IMR-90 (cell line): ENCODE measurements around the gene RAB3IL1. TPM values are rescaled to one million over a fixed set of nuclear protein-coding genes. Genes with fewer than 3 reads are reported as not detected.
A peak's percentile ranks its signal among the peaks of the same experiment; 100 is the strongest.
"Not testable (repeated sequence)": the region's sequence is repeated elsewhere in the genome, so short reads cannot be mapped to it uniquely, and the experiment has no call there.

Source experiments
- ATAC-seq: fragments of 200-7000 bp; cut with Tn5 transposase; 2 replicates; pipeline ENCODE4 v1.9.1; 2020; ENCODE audit warnings: low read depth, mild to moderate bottlenecking, moderate library complexity
- BruUV-seq: library from RNA; stranded (reverse); fragments of 400-500 nt; replicated peaks from 2 replicates; lab custom pipeline; 2021; lab: Mats Ljungman, UMichigan
- CTCF ChIA-PET: fragments of 300-600 bp; formaldehyde crosslinking; extraction: SDS; loops from one replicate; lab custom pipeline; 2021; ENCODE audit warnings: antibody characterized with exemption; lab: Yijun Ruan, JAX
- POLR2A ChIA-PET: fragments of 300-600 bp; sonication (Branson Sonifier 250); formaldehyde crosslinking; loops from one replicate; lab custom pipeline; 2022; ENCODE audit warnings: antibody characterized with exemption; ENCODE audit not compliant: unreplicated experiment; lab: Charles Lee
- DNase-seq: peaks from one replicate; pipeline ENCODE4 v3.0.0; 2013
- H2AFZ ChIP-seq: replicated peaks from 2 replicates; pipeline ENCODE3; 2013; ENCODE audit warnings: low read length, mild to moderate bottlenecking; ENCODE audit not compliant: poor library complexity
- H2AK5ac ChIP-seq: 2 replicates; pipeline ENCODE4 v1.6.1; 2013; ENCODE audit warnings: low read depth, low read length, inconsistent platforms
- H2AK9ac ChIP-seq: replicated peaks from 2 replicates; pipeline ENCODE3; 2013; ENCODE audit warnings: mild to moderate bottlenecking, low read depth, low read length, moderate library complexity; ENCODE audit not compliant: poor library complexity
- H2BK120ac ChIP-seq: 2 replicates; pipeline ENCODE4 v1.6.1; 2013; ENCODE audit warnings: low read depth, low read length, inconsistent platforms
- H2BK15ac ChIP-seq: 3 replicates; pipeline ENCODE4 v1.6.1; 2013; ENCODE audit warnings: low read depth, low read length, inconsistent platforms
- H2BK20ac ChIP-seq: 2 replicates; pipeline ENCODE4 v1.6.1; 2013; ENCODE audit warnings: low read depth, mild to moderate bottlenecking, inconsistent platforms, low read length, moderate library complexity
- H2BK5ac ChIP-seq: 2 replicates; pipeline ENCODE4 v1.6.1; 2013; ENCODE audit warnings: mild to moderate bottlenecking, low read depth, low read length, inconsistent platforms; ENCODE audit not compliant: poor library complexity, severe bottlenecking
- H3K14ac ChIP-seq: replicated peaks from 2 replicates; pipeline ENCODE4 v1.6.1; 2013; ENCODE audit warnings: low read depth, low read length, inconsistent platforms
- H3K18ac ChIP-seq: 2 replicates; pipeline ENCODE4 v1.6.1; 2013; ENCODE audit warnings: low read depth, low read length, control low read depth
- H3K23ac ChIP-seq: 2 replicates; pipeline ENCODE4 v1.6.1; 2013; ENCODE audit warnings: low read depth, low read length, inconsistent platforms
- H3K27ac ChIP-seq: 2 replicates; pipeline ENCODE4 v1.5.1; 2013; ENCODE audit warnings: mild to moderate bottlenecking, control low read depth, low read length; ENCODE audit not compliant: insufficient read depth
- H3K27me3 ChIP-seq: 2 replicates; pipeline ENCODE4 v1.6.1; 2013; ENCODE audit warnings: low read length; ENCODE audit not compliant: control insufficient read depth, insufficient read depth
- H3K36me3 ChIP-seq: 2 replicates; pipeline ENCODE4 v1.6.1; 2013; ENCODE audit warnings: low read length, mixed read lengths; ENCODE audit not compliant: control insufficient read depth, insufficient read depth
- H3K4ac ChIP-seq: 2 replicates; pipeline ENCODE4 v1.6.1; 2013; ENCODE audit warnings: low read depth, low read length, inconsistent platforms
- H3K4me1 ChIP-seq: 2 replicates; pipeline ENCODE4 v1.6.1; 2013; ENCODE audit warnings: low read length, mixed read lengths; ENCODE audit not compliant: control insufficient read depth, insufficient read depth
- H3K4me2 ChIP-seq: 2 replicates; pipeline ENCODE4 v1.6.1; 2013; ENCODE audit warnings: low read depth, mild to moderate bottlenecking, control low read depth, low read length, moderate library complexity
- H3K4me3 ChIP-seq: 2 replicates; pipeline ENCODE4 v1.5.1; 2013; ENCODE audit warnings: low read depth, mild to moderate bottlenecking, control low read depth, low read length, moderate library complexity; ENCODE audit not compliant: insufficient read depth
- H3K56ac ChIP-seq: 2 replicates; pipeline ENCODE4 v1.6.1; 2013; ENCODE audit warnings: low read length, inconsistent platforms; ENCODE audit not compliant: insufficient read depth; ENCODE audit errors: extremely low read depth
- H3K79me1 ChIP-seq, 2 experiments: 2 replicates each; pipeline ENCODE4 v1.6.1; 2013; ENCODE audit warnings: low read length in 2 of 2, inconsistent platforms in 1 of 2, low read depth in 1 of 2
- H3K9ac ChIP-seq: 2 replicates; pipeline ENCODE4 v1.6.1; 2013; ENCODE audit warnings: low read depth, low read length, control low read depth
- H3K9me1 ChIP-seq: 2 replicates; pipeline ENCODE4 v1.6.1; 2013; ENCODE audit warnings: low read length, inconsistent platforms; ENCODE audit not compliant: insufficient read depth
- H3K9me3 ChIP-seq: 2 replicates; pipeline ENCODE4 v1.6.1; 2013; ENCODE audit warnings: low read length; ENCODE audit not compliant: control insufficient read depth, insufficient read depth
- H4K20me1 ChIP-seq: 2 replicates; pipeline ENCODE4 v1.6.1; 2013; ENCODE audit warnings: low read length, inconsistent platforms; ENCODE audit not compliant: insufficient read depth
- H4K5ac ChIP-seq: 2 replicates; pipeline ENCODE4 v1.6.1; 2013; ENCODE audit warnings: mild to moderate bottlenecking, low read depth, low read length, control low read depth
- H4K8ac ChIP-seq, 2 experiments: 2 replicates each; pipeline ENCODE4 v1.6.1; 2013; ENCODE audit warnings: low read depth in 2 of 2, low read length in 2 of 2, control low read depth in 1 of 2, inconsistent platforms in 1 of 2
- H4K91ac ChIP-seq: 2 replicates; pipeline ENCODE4 v1.6.1; 2013; ENCODE audit warnings: low read depth, low read length, inconsistent platforms; ENCODE audit not compliant: insufficient read depth
- CEBPB ChIP-seq: IDR thresholded peaks from 2 replicates; pipeline ENCODE4 v1.6.1; 2012; ENCODE audit warnings: low read depth, low read length, improper control_type of control experiment
- WGBS, 2 experiments: methylation state at CpG; one replicate each; pipeline versions ENCODE4 v1.1.5 to v1.1.7; 2013; ENCODE audit warnings: missing lambda C conversion rate in 2 of 2; ENCODE audit not compliant: insufficient read length in 1 of 2; ENCODE audit errors: extremely low coverage in 2 of 2; 5-methylcytosine and 5-hydroxymethylcytosine counted together
- dilution Hi-C: fragments of 300-500 bp; cut with HindIII; formaldehyde crosslinking; loops from one replicate; pipeline ENCODE4 v1.14.3; 2018; ENCODE audit warnings: low sequenced_read_pairs; ENCODE audit not compliant: unreplicated experiment
- in situ Hi-C: fragments of 300-500 bp; cut with MboI; formaldehyde crosslinking; loops from 3 replicates; pipeline ENCODE4 v1.14.3; 2019; ENCODE audit warnings: low sequenced_read_pairs, inconsistent platforms, mixed read lengths
- intact Hi-C: fragments of 100-400 bp; cut with micrococcal nuclease; formaldehyde crosslinking; loops from 2 replicates; pipeline ENCODE4 v1.10.0; 2022
- polyA plus RNA-seq, 3 experiments: library from polyadenylated mRNA; depleted of rRNA; stranded (reverse); fragments of >200 nt; gene quantifications; 2 replicates each; pipeline ENCODE4 v1.2.3, GENCODE V29; 2012; ENCODE audit warnings: low replicate concordance in 1 of 3
- total RNA-seq: library from RNA; depleted of rRNA; stranded (reverse); fragments of >200 nt; gene quantifications from 2 replicates; pipeline ENCODE4 v1.2.3, GENCODE V29; 2012

Gene RAB3IL1
- total and polyA plus RNA-seq, 2 of the 4 experiments (the other 2 are of a cell fraction): 0.72 to 1.9 TPM

GRCh38 chr11:61882267-61882666 lies 35.1 kb downstream of the RAB3IL1 start:
- H3K23ac ChIP-seq, H4K91ac ChIP-seq, H2AK9ac ChIP-seq, H2BK120ac ChIP-seq, DNase-seq, H3K27me3 ChIP-seq, H3K4me2 ChIP-seq, H3K4me3 ChIP-seq, H3K14ac ChIP-seq, H3K4me1 ChIP-seq, H3K9ac ChIP-seq, H3K56ac ChIP-seq, H2BK15ac ChIP-seq, H2AK5ac ChIP-seq, H3K27ac ChIP-seq, H3K18ac ChIP-seq, ATAC-seq, H3K4ac ChIP-seq, BruUV-seq, H3K9me3 ChIP-seq, H2AFZ ChIP-seq, POLR2A ChIA-PET, in situ Hi-C loops, H2BK20ac ChIP-seq, intact Hi-C loops, H4K8ac ChIP-seq, dilution Hi-C loops, H4K5ac ChIP-seq, H2BK5ac ChIP-seq: not testable (repeated sequence)
- CTCF ChIA-PET: interaction anchor here (1.9 kb wide), 1 partner anchor 226 kb away, joined by 6 read pairs; no protein-coding TSS in a partner anchor
- peak; percentile 72 for TF ChIP-seq CEBPB
- WGBS, 2 experiments: 100% methylated on average over 1 of the region's 3 CpGs; no CpG with 5 or more reads in 1 of the 2 experiments
- peaks cover 22% of the 10 kb centered on the region for H3K9me1 ChIP-seq
- peaks cover 17% of the 10 kb centered on the region for H3K36me3 ChIP-seq
- peaks cover 18 to 64% of the 10 kb centered on the region in 2 experiments for H3K79me1 ChIP-seq
- H4K20me1 ChIP-seq: peaks cover 23% of the 10 kb centered on the region; the same call in 1 of the 2 replicates
